ENCODE data around the gene UBA3. TPM values are rescaled to one million over a fixed set of nuclear protein-coding genes. Genes with fewer than 3 reads are reported as not detected.
A peak's percentile ranks its signal among the peaks of the same experiment; 100 is the strongest.

The UBA3 gene
- total RNA-seq, 1 donor from 2014 or later, result 76.2 TPM

GRCh38 chr3:69119138-69119537, 39.0 kb upstream of the UBA3 start:
- Mint-ChIP-seq H3K36me3 (ENCODE audit: insufficient read depth) (no peaks in the 10 kb centered on the region), H3K27ac (no peak overlapping the region), H3K27me3 (no peaks in the 10 kb centered on the region), H3K9me3 (ENCODE audit: low read depth) (no peaks in the 10 kb centered on the region), H3K4me1 (ENCODE audit: low read depth) (peaks cover 20% of the 10 kb centered on the region), H3K4me3 (ENCODE audit: low read depth) (no peak overlapping the region)
- no peak for TF ChIP-seq CTCF (IDR thresholded peaks at IDR 0.05; ENCODE audit: unreplicated experiment)
- no peak for DNase-seq (ENCODE audit: low spot score, unreplicated experiment)

GRCh38 chr3:69118555-69118954, 38.4 kb upstream of the UBA3 start:
- TF ChIP-seq CTCF (IDR thresholded peaks at IDR 0.05; ENCODE audit: unreplicated experiment), result no peak
- Mint-ChIP-seq H3K27ac (peak overlapping the region; percentile 19), H3K27me3 (no peaks in the 10 kb centered on the region), H3K9me3 (ENCODE audit: low read depth) (no peaks in the 10 kb centered on the region), H3K4me1 (ENCODE audit: low read depth) (peaks cover 20% of the 10 kb centered on the region), H3K4me3 (ENCODE audit: low read depth) (no peak overlapping the region), H3K36me3 (ENCODE audit: insufficient read depth) (no peaks in the 10 kb centered on the region)
- no peak for DNase-seq (ENCODE audit: low spot score, unreplicated experiment)

- Mint-ChIP-seq H3K27ac (peak overlapping the region; percentile 85), H3K4me3 (ENCODE audit: low read depth) (peak overlapping the region; percentile 26), H3K4me1 (ENCODE audit: low read depth) (peaks cover 20% of the 10 kb centered on the region), H3K36me3 (ENCODE audit: insufficient read depth) (no peaks in the 10 kb centered on the region), H3K27me3 (no peaks in the 10 kb centered on the region), H3K9me3 (ENCODE audit: low read depth) (no peaks in the 10 kb centered on the region)
- DNase-seq (ENCODE audit: low spot score, unreplicated experiment), result no peak
- TF ChIP-seq CTCF (IDR thresholded peaks at IDR 0.05; ENCODE audit: unreplicated experiment), result no peak
Measured at GRCh38 chr3:69116897-69117296, 36.7 kb upstream of the UBA3 start.

- no peak for DNase-seq (ENCODE audit: low spot score, unreplicated experiment)
- no peak overlapping the region for H3K4me3 Mint-ChIP-seq (ENCODE audit: low read depth)
- no peaks in the 10 kb centered on the region for H3K27me3 Mint-ChIP-seq
- TF ChIP-seq CTCF (IDR thresholded peaks at IDR 0.05; ENCODE audit: unreplicated experiment), result no peak
- peaks cover 20% of the 10 kb centered on the region for H3K4me1 Mint-ChIP-seq (ENCODE audit: low read depth)
- H3K9me3 Mint-ChIP-seq (ENCODE audit: low read depth), result no peaks in the 10 kb centered on the region
- H3K36me3 Mint-ChIP-seq (ENCODE audit: insufficient read depth), result no peaks in the 10 kb centered on the region
- no peak overlapping the region for H3K27ac Mint-ChIP-seq
Measured at GRCh38 chr3:69116162-69116561, 36.0 kb upstream of the UBA3 start.

GRCh38 chr3:69115731-69116130, 35.6 kb upstream of the UBA3 start:
- peaks cover 19% of the 10 kb centered on the region for H3K4me1 Mint-ChIP-seq (ENCODE audit: low read depth)
- no peaks in the 10 kb centered on the region for H3K36me3 Mint-ChIP-seq (ENCODE audit: insufficient read depth)
- H3K27ac Mint-ChIP-seq, result no peak overlapping the region
- no peak for TF ChIP-seq CTCF (IDR thresholded peaks at IDR 0.05; ENCODE audit: unreplicated experiment)
- no peak for DNase-seq (ENCODE audit: low spot score, unreplicated experiment)
- no peaks in the 10 kb centered on the region for H3K9me3 Mint-ChIP-seq (ENCODE audit: low read depth)
- no peaks in the 10 kb centered on the region for H3K27me3 Mint-ChIP-seq
- H3K4me3 Mint-ChIP-seq (ENCODE audit: low read depth), result no peak overlapping the region
